Measurements from ENCODE around the gene ENTREP3.
"Not testable (repeated sequence)": the region's sequence is repeated elsewhere in the genome, so short reads cannot be mapped to it uniquely, and the experiment has no call there.

ENTREP3 gene

DNA sequence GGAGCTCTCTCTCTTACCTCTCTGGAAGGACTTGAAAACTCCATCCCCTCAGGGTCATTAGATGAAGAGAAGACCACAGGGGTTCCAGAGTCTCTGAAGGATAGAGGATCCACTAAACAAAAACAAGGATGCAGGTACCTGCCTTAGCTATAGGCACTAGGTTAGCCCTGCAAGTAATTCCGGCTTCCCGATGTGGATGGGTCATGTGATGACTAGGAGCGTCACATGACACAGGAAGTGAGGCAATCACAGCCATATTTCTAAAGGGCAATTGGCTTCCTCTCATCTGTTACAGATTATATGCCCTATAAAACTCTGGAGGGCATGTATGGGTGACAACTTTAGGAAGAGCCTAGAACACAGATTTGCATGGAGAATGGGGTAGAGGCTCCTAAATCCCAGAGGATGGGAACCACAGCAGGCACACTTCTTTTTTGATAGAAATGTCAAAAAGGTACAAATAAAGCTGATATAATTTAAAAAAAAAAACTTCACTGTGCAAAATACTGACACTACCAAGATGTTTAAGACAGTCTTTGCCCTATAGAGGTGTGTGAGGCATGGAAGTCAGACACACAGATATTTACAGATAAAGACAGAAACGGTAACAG, 14.1 kb downstream of the ENTREP3 start:
- peak; percentile 83 for DNase-seq (ENCODE audit: low spot score)
- peak overlapping the region; percentile 63 for H3K27ac ChIP-seq
- TF ChIP-seq, protein P1, sequence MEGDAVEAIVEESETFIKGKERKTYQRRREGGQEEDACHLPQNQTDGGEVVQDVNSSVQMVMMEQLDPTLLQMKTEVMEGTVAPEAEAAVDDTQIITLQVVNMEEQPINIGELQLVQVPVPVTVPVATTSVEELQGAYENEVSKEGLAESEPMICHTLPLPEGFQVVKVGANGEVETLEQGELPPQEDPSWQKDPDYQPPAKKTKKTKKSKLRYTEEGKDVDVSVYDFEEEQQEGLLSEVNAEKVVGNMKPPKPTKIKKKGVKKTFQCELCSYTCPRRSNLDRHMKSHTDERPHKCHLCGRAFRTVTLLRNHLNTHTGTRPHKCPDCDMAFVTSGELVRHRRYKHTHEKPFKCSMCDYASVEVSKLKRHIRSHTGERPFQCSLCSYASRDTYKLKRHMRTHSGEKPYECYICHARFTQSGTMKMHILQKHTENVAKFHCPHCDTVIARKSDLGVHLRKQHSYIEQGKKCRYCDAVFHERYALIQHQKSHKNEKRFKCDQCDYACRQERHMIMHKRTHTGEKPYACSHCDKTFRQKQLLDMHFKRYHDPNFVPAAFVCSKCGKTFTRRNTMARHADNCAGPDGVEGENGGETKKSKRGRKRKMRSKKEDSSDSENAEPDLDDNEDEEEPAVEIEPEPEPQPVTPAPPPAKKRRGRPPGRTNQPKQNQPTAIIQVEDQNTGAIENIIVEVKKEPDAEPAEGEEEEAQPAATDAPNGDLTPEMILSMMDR (conservative IDR thresholded peaks at IDR 0.05; ENCODE audit: low read depth), result no peak
- POLR2A ChIA-PET (ENCODE audit: low non-redundant PET), result interaction anchor here (0.5 to 0.8 kb wide), 2 partner anchors 15 to 33 kb away, joined by 4 to 6 read pairs; no protein-coding TSS in a partner anchor
- CTCF ChIA-PET, result interaction anchor here (2.6 kb wide), 1 partner anchor 10 kb away, joined by 10 read pairs; no protein-coding TSS in a partner anchor

DNA sequence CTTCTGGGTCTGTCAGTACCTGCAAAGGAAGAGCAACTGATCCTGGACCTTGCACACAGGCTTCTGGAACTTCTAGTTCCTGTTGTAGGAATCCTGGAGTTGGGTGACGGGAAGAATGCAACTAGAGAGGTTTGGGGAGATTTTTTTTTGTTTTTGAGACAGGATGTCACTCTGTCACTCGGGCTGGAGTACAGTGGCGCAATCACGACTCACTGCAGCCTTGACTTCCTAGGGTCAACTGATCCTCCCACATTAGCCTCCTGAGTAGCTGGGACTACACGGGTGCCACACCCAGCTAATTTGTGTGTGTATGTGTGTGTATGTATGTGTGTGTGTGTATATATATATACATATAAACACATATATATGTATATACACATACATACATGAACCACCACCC, 18.8 kb downstream of the ENTREP3 start:
- POLR2A ChIA-PET (ENCODE audit: low non-redundant PET), result no interaction called here
- CTCF ChIA-PET, result interaction anchor here (1.0 kb wide), 1 partner anchor 10 kb away, joined by 3 read pairs; no protein-coding TSS in a partner anchor
- DNase-seq (ENCODE audit: low spot score), result no peak
- H3K27ac ChIP-seq, result peak overlapping the region; percentile 43
- TF ChIP-seq, protein P1 (conservative IDR thresholded peaks at IDR 0.05; ENCODE audit: low read depth), result no peak

DNA sequence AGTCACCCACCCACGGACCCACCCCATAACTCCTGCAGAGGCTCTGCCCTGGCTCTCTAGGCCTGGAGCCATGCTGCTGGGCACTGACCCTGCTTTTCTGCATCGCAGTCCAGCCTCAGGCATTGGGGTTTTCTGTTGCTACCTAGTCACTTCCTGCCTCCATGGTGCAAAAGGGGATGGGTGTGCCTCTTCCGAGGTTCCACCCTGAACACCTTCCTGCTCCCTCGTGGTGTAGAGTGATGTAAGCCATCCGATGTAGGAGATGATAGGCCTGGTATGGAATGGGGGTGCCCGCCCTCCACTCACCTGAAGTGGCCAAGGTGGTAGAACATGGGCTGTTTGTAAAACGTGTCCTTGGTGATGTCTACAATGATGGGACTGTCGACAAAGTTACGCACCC, 19.9 kb downstream of the ENTREP3 start:
- CTCF ChIA-PET; H3K27ac ChIP-seq; DNase-seq (ENCODE audit: low spot score); POLR2A ChIA-PET (ENCODE audit: low non-redundant PET): not testable (repeated sequence)

DNA sequence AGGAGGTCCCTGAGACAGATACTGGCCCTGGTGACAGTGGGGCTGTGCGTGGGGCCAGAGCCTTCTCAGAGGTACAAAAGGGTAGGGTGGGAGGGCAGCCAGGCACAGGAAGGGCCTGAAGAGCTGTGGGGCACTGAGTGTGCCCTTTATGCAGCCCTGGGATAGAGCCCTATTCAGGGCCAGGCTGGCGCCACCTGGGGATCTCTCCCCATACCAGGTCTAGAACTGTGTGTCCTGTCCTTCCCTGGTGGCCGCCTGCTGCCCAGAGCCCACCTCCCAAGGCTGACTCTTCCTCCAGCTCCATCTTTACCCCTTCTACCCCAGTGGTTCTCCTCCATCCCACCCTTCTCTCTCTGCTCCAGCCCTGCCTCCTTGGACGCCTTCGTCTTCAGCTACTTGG, 21.8 kb downstream of the ENTREP3 start:
- CTCF ChIA-PET; H3K27ac ChIP-seq; POLR2A ChIA-PET (ENCODE audit: low non-redundant PET): not testable (repeated sequence)

DNA sequence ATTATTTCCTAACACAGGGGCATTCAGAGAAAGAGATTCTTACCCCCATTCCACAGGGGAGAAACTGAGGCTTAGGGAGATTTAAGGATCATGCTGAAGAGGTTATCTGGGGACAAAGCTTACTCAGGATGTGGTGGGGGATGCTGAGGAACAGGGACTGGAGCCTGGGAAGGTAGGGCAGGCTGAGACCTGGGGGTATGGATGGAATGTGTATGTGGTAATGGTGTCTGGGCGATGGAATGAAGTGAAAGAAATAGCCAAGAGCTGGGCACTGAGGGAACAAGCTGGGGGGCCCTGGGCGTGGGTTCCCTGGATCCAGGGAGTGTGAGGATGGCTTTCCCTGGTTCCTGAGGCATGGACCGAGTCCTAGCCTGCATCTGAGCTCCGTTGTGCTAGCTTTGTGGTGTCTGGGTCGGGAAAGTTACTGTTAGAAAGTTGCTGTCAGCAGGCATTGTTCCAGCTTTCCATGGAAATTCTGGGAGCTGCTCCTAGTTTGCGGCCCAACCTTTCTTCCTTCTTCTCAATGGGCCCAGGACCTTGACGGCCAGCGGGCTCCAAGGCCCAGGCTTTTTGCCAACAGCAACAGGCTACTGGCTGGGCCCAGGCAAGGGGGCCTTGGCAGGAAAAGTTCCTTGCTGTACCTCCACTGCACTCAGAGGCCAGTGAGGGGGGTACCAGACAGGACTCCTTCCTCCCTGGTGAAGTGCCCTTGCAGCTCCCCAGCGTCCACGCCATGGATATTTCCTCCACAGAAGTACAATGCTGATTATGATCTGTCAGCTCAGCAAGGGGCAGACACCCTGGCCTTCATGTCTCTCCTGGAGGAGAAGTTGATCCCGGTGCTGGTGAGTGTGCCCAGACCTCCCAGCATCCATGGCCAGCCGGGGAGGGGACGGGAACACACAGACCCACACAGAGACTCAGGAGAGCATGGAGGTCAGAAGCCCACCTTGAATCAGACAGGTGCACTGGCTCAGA, 23.0 kb downstream of the ENTREP3 start:
- peak overlapping the region; percentile 56 for H3K27ac ChIP-seq
- DNase-seq (ENCODE audit: low spot score); CTCF ChIA-PET: not testable (repeated sequence)
- POLR2A ChIA-PET (ENCODE audit: low non-redundant PET), result interaction anchor here (0.6 kb wide), 1 partner anchor 9 kb away, joined by 3 read pairs; no protein-coding TSS in a partner anchor

More for the DNA sequence above, 21.8 kb downstream of the ENTREP3 start:
- DNase-seq (ENCODE audit: low spot score), result not testable (repeated sequence)

DNA sequence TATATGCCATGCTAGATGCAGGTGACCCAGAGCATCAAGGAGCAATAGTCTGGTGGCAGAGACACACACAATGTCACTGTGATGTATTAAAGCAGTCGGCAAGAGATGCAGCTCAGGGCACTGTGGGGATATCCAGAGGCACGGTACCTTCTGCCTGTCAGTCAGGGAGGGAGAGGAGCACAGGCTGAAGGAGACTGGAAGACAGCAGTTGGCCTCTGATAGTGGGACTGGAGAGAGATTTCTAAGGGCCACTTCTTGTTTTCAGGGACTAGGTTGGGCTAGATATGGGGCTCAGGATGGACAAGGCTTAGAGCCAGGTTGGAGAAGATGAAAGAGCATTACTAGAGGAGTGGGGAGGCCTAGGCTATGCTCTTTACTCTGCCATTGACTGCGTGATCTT, 24.0 kb downstream of the ENTREP3 start:
- H3K27ac ChIP-seq; DNase-seq (ENCODE audit: low spot score); POLR2A ChIA-PET (ENCODE audit: low non-redundant PET): not testable (repeated sequence)
- CTCF ChIA-PET, result interaction anchor here (0.9 kb wide), 1 partner anchor 20 kb away, joined by 5 read pairs; no protein-coding TSS in a partner anchor

DNA sequence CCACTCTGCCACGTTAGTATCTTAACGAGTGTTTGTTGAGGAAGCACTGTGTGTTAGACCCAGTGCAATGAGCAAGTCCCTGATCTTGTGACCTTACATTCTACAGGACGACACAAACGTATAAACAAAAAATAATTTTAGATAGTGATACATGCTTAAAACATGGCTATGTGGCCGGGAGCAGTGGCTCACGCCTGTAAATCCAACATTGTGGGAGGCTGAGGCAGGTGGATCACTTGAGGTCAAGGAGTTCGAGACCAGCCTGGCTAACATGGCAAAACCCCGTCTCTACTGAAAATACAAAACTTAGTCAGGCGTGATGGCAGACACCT, 27.2 kb downstream of the ENTREP3 start:
- H3K27ac ChIP-seq, result peak overlapping the region; percentile 90
- no peak for DNase-seq (ENCODE audit: low spot score)
- CTCF ChIA-PET, result interaction anchor here (0.6 to 2.8 kb wide), 2 partner anchors 22 to 61 kb away, joined by 3 to 13 read pairs; no protein-coding TSS in a partner anchor
- TF ChIP-seq, protein P1 (conservative IDR thresholded peaks at IDR 0.05; ENCODE audit: low read depth), result no peak
- POLR2A ChIA-PET (ENCODE audit: low non-redundant PET), result no interaction called here

DNA sequence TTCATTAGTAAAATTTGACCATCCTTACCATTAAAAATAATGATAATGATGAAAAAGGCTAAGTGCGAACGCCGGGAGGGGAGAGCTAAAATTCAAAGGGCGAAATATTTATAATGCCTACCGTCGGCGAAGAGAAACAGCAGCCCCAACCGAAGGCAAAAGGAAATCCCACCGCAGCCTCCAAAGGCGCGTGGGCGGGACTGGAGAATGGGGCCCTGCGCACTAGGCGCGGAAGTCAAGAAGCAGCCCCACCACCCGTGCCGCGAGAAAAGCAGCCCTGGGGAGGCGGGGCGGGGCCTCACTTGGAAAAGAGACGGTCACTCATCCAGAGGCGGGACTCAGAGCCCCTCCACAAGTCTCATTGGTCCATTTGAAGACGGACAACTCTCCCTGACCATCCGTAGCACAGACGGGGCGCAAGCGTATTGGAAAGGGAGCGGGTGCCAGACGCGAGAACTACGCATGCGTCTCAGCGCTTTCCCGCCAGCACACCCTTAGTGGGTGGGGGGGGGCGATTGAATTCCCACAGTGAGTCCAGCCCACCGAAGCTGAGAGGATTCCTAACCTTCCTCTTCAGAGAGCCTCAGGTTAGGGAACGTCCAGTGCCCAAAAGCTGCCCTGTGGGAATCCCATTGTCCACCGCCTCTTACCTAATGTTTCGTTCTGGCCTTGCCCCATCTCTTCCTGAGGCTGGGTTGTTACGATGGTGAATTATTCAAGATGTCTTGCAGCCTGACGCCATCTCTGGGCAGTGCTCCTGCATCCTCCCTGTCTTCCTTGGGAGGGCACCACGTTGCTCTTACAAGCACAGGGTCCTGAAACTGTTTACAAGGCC, 27.8 kb downstream of the ENTREP3 start:
- TF ChIP-seq, protein P1 (conservative IDR thresholded peaks at IDR 0.05; ENCODE audit: low read depth), result no peak
- DNase-seq (ENCODE audit: low spot score), result peak; percentile 100
- ChIA-PET POLR2A (ENCODE audit: low non-redundant PET) (interaction anchor here (0.7 to 1.2 kb wide), 2 partner anchors 21 to 24 kb away, joined by 3 read pairs; no protein-coding TSS in a partner anchor), CTCF (interaction anchor here (0.6 to 2.8 kb wide), 4 partner anchors 9 to 62 kb away, joined by 3 to 22 read pairs (median 8); partner anchors contain the start of gene THBS3)
- peak overlapping the region; percentile 90 for H3K27ac ChIP-seq

Data from RWPE1 (cell line).